GM18951 (cell line): ENCODE measurements around the gene MREG.
"Not testable (repeated sequence)": the region's sequence is repeated elsewhere in the genome, so short reads cannot be mapped to it uniquely, and the experiment has no call there.

Experiments used
- POLR2A ChIP-seq: IDR thresholded peaks from 4 replicates; pipeline ENCODE4 v1.6.1; 2011; ENCODE audit warnings: mild to moderate bottlenecking; ENCODE audit not compliant: insufficient read length, insufficient read depth; ENCODE audit errors: extremely low read depth
- in situ Hi-C: fragments of 300-500 bp; cut with MboI; formaldehyde crosslinking; loops from one replicate; pipeline ENCODE4 v1.12.0; 2022; ENCODE audit warnings: low sequenced_read_pairs, mixed read lengths, inconsistent platforms; ENCODE audit not compliant: unreplicated experiment

MREG gene

DNA sequence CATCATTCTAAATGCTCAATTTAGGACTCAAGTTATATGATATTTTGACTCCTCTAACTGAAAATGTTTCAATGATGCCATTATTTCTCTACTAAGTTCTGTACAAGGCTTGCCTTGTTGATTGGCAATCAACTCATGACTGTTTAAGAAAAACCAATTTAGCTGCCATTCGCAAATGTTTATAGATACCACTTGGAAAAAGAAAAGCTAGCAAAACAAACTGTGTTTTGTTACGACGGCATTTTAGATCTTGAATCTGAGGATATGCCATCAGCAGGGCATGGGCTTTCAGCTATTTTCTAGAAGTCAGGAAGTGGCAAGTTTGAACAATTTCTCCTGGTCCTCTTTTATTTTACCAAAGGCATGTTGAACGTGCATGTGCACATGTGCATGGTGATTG, 65.3 kb downstream of the MREG start:
- in situ Hi-C loops = no loop called here
- TF ChIP-seq POLR2A = no peak

GRCh38 chr2:215946586-215946985, 66.8 kb downstream of the MREG start:
- TF ChIP-seq POLR2A = no peak
- in situ Hi-C loops = no loop called here

- no peak for TF ChIP-seq POLR2A
- in situ Hi-C loops = no loop called here
Observed at GRCh38 chr2:215942194-215942593, 71.2 kb downstream of the MREG start.

DNA sequence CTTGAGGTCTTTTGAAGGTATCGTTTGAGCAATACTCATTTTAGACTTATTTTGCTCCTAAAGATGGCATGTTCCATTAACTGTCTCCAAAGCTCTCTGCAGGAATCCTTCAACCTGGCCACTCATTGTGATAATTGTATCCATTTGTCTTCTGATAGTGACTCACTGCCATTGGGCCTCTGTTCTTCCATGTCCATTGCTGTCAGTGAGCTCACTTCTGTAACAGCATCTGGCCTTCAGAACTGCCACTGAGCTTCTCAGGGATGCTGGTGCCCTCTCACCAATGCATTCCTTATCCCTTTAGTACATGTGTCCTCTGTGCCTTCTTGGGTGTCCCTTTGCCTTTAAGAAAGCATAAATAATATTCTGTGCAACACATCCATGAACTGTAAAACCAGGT, 71.6 kb downstream of the MREG start:
- in situ Hi-C loops = no loop called here
- no peak for TF ChIP-seq POLR2A

DNA sequence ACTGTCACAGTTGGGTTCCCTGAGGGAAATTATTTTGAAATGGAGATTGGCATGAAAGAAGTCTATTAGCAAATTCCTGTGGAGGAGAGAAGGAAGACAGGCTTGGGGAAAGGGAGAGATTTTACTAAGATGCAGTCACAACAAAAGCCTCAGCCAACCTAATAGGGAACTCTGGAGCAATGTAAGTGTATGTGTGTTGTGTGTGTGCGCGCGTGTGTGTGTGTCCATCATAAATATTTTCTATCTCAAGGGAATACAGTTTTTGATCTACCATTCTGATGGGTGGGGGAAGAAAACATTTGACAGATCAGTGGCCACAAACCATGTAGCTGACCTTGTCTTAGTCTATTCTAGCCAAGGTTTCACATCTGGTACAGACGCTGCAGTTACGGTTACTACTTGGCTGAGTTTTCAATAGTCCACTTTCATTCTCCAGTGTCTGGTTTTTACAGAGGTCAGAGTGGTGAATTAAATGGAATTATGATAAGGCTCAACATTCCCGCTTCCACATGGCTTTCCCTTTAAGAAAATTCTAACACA, 72.6 kb downstream of the MREG start:
- no peak for TF ChIP-seq POLR2A
- in situ Hi-C loops = no loop called here

- no peak for TF ChIP-seq POLR2A
Observed at GRCh38 chr2:215937190-215937589, 76.2 kb downstream of the MREG start.

DNA sequence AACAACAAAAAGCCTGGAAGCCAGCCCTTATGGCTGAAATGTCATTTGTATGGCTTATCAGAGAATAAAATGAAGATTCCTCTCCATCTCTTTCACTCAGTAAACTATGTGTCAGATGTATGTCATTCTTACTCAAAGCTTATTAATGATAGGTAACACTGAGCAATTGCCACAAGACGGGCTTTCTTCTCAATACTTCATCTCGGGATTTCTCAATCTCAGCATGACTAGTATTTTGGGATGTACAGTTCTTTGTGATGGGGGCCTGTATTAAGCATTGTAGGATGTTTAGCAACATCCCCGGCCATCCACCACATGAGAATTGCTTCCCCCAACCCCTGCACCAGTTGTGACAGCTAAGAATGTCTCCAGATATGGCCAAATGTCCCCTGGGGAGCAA, 80.2 kb downstream of the MREG start:
- in situ Hi-C loops = loop anchor here (10.0 kb wide), 1 partner anchor 478 kb away; no protein-coding TSS in a partner anchor
- TF ChIP-seq POLR2A = no peak

More at GRCh38 chr2:215937190-215937589, 76.2 kb downstream of the MREG start:
- in situ Hi-C loops = loop anchor here (10.0 kb wide), 1 partner anchor 482 kb away; no protein-coding TSS in a partner anchor

- in situ Hi-C loops = loop anchor here (10.0 kb wide), 1 partner anchor 477 kb away; no protein-coding TSS in a partner anchor
Observed at GRCh38 chr2:215931256-215931903, 82.0 kb downstream of the MREG start.

GRCh38 chr2:215930505-215931253, 82.7 kb downstream of the MREG start:
- in situ Hi-C loops = loop anchor here (10.0 kb wide), 1 partner anchor 476 kb away; no protein-coding TSS in a partner anchor
- no peak for TF ChIP-seq POLR2A

More at GRCh38 chr2:215931256-215931903, 82.0 kb downstream of the MREG start:
- TF ChIP-seq POLR2A = no peak

DNA sequence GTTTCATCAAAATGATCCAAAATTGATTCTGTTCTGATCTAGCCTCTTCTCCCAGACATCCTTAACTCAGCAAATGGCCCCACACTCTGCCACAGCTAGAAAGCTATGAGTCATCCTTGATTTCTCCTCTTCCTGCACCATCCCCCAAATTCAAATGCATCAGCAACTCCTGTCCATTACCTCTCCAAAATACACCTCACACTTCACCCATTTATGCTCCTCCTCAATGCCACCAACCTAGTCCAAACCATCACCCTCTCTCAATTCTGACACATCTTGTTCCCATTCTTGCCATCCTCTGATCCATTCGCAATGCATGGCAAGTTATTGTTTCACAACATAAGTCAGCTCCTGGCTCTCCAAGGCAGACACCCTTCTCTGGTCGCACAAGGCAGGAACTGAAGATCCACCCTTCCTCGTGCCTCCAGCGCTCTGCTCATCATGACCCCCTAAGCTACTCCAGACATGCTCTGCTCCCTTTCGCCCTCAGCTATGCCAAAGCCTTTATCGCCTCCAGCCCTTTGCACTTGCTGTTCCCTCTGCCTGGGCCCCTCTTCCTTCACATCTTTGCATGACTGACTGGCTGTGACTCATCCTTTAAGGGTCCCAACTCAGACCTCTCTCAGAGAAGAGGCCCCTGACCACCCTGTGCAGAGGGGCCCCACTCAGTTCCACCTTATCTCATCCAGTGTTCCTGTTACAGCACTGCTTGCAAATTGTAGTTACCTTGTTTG, 83.6 kb downstream of the MREG start:
- TF ChIP-seq POLR2A = no peak
- in situ Hi-C loops = loop anchor here (10.0 kb wide), 1 partner anchor 475 kb away; no protein-coding TSS in a partner anchor

GRCh38 chr2:215928086-215928485, 85.3 kb downstream of the MREG start:
- no peak for TF ChIP-seq POLR2A
- in situ Hi-C loops = no loop called here

- in situ Hi-C loops = not testable (repeated sequence)
Observed at GRCh38 chr2:215926992-215927391, 86.4 kb downstream of the MREG start.

DNA sequence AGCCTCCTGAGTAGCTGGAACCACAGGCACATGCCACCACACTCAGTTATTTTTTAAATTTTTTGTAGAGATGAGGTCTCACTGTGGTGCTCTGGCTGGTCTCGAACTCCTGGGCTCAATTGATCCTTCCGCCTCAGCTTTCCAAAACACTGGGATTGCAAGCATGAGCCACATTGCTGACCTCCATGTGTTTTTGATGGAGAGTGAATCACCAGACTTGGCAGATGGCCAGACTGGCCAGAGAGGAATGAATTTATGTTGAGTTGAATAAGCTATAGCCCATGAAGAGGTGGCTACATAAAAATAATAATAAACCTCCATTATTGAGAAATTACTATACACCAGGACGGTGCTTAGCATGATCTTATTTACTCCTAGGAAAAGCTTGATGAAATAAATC, 91.5 kb downstream of the MREG start:
- no peak for TF ChIP-seq POLR2A
- in situ Hi-C loops = no loop called here
